Mesendoderm (in vitro differentiated cells): ENCODE data around the gene HTT-AS.
A peak's percentile ranks its signal among the peaks of the same experiment; 100 is the strongest.

Source experiments
- DNase-seq: peaks from one replicate; pipeline ENCODE4 v3.0.0; 2013
- H2AK5ac ChIP-seq: 2 replicates; pipeline ENCODE4 v1.6.1; 2013; ENCODE audit warnings: low read length, inconsistent platforms
- H2BK120ac ChIP-seq: 2 replicates; pipeline ENCODE4 v1.6.1; 2013; ENCODE audit warnings: low read depth, mild to moderate bottlenecking, low read length, moderate library complexity, mixed read lengths
- H2BK15ac ChIP-seq: replicated peaks from 2 replicates; pipeline ENCODE4 v1.6.1; 2013; ENCODE audit warnings: low read depth, mild to moderate bottlenecking, moderate library complexity
- H2BK5ac ChIP-seq: 2 replicates; pipeline ENCODE4 v1.6.1; 2013; ENCODE audit warnings: low read length, inconsistent platforms
- H3K18ac ChIP-seq: 2 replicates; pipeline ENCODE4 v1.6.1; 2013; ENCODE audit warnings: mild to moderate bottlenecking, low read length, mixed read lengths
- H3K23ac ChIP-seq: one replicate; pipeline ENCODE4 v1.6.1; 2013; ENCODE audit warnings: low read length
- H3K27ac ChIP-seq: 2 replicates; pipeline ENCODE4 v1.5.1; 2013; ENCODE audit warnings: low read depth, mild to moderate bottlenecking, inconsistent platforms, low read length, moderate library complexity
- H3K27me3 ChIP-seq: 2 replicates; pipeline ENCODE4 v1.6.1; 2013; ENCODE audit warnings: low read length, control low read depth, mild to moderate bottlenecking, inconsistent platforms; ENCODE audit not compliant: insufficient read depth, poor library complexity
- H3K36me3 ChIP-seq: 2 replicates; pipeline ENCODE4 v1.6.1; 2013; ENCODE audit warnings: low read length, inconsistent platforms; ENCODE audit not compliant: control insufficient read depth, insufficient read depth
- H3K4ac ChIP-seq: one replicate; pipeline ENCODE4 v1.6.1; 2013; ENCODE audit warnings: low read depth, mild to moderate bottlenecking, low read length, moderate library complexity
- H3K4me1 ChIP-seq: 2 replicates; pipeline ENCODE4 v1.6.1; 2013; ENCODE audit warnings: low read depth, low read length, inconsistent platforms; ENCODE audit not compliant: control insufficient read depth
- H3K4me2 ChIP-seq: 2 replicates; pipeline ENCODE4 v1.6.1; 2013; ENCODE audit warnings: low read length
- H3K4me3 ChIP-seq: 2 replicates; pipeline ENCODE4 v1.5.1; 2013; ENCODE audit warnings: mild to moderate bottlenecking, low read length
- H3K56ac ChIP-seq: one replicate; pipeline ENCODE4 v1.6.1; 2013; ENCODE audit warnings: low read length
- H3K79me1 ChIP-seq: 2 replicates; pipeline ENCODE4 v1.6.1; 2013; ENCODE audit warnings: low read length, inconsistent platforms
- H3K79me2 ChIP-seq: 2 replicates; pipeline ENCODE4 v1.6.1; 2013; ENCODE audit warnings: mild to moderate bottlenecking, low read length; ENCODE audit not compliant: control insufficient read depth, insufficient read depth
- H3K9ac ChIP-seq: 2 replicates; pipeline ENCODE4 v1.6.1; 2013; ENCODE audit warnings: low read length, inconsistent platforms
- H4K5ac ChIP-seq: one replicate; pipeline ENCODE4 v1.6.1; 2013; ENCODE audit warnings: low read length
- H4K8ac ChIP-seq: one replicate; pipeline ENCODE4 v1.6.1; 2013; ENCODE audit warnings: low read depth, mild to moderate bottlenecking, control low read depth, low read length, moderate library complexity
- WGBS: extraction: QIAGEN DNeasy Blood & Tissue Kit; methylation state at CpG from one replicate; pipeline ENCODE4 v1.1.7; 2013; ENCODE audit warnings: low lambda C conversion rate, missing lambda C conversion rate; ENCODE audit not compliant: insufficient coverage; ENCODE audit errors: extremely low coverage; 5-methylcytosine and 5-hydroxymethylcytosine counted together

Gene HTT-AS

DNA sequence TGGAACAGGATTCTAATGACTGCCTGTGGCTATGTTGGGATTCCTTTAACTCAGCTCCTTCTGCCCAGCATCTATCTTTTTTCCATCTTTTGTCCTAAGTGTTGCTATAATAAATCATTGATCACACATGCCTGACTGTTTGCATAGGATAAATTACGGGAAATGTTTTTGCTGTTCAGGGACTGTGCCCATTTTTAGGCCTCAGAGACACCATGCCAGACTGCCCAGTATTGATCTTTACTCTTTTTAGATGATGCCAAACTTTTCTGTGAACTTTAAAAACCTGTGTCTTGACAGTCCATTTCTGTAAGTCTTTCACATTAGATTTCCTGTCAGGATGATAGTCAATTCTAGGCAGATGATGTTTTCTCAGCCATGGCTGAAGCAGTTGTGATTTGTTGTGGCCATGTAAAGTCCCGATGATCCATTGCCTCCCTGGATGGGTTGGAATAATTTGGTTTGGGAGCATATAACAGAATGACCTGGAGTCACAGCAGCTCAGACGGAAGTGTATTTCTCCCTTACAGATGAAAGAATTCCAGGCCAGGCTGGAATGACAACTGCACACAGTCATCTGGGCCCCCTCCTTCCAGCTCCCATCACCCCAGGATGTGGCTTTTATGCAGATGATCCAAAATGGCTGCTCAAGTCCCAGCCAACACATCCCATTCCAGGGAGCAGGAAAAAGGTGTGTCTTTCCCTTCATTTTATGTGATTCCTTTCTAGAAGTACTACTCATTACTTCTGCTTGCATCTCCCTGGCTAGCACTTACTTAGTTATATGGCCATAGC, 3.4 kb downstream of the HTT-AS start:
- Histone ChIP-seq H2BK15ac (no peak overlapping the region), H4K5ac (no peak overlapping the region), H3K27ac (no peak overlapping the region), H3K79me2 (peaks cover 6% of the 10 kb centered on the region), H3K9ac (no peak overlapping the region), H3K79me1 (peaks cover 1% of the 10 kb centered on the region), H3K4me3 (no peak overlapping the region), H3K18ac (no peak overlapping the region), H2BK120ac (no peak overlapping the region), H3K36me3 (no peaks in the 10 kb centered on the region), H3K23ac (no peak overlapping the region), H3K4ac (no peak overlapping the region), H3K56ac (no peak overlapping the region), H3K4me1 (peaks cover 2% of the 10 kb centered on the region), H4K8ac (no peak overlapping the region), H2BK5ac (no peak overlapping the region), H3K4me2 (no peak overlapping the region), H3K27me3 (no peaks in the 10 kb centered on the region), H2AK5ac (no peak overlapping the region)
- peak; percentile 19 for DNase-seq
- WGBS: no CpG with 5 or more reads among the region's 3 CpGs

DNA sequence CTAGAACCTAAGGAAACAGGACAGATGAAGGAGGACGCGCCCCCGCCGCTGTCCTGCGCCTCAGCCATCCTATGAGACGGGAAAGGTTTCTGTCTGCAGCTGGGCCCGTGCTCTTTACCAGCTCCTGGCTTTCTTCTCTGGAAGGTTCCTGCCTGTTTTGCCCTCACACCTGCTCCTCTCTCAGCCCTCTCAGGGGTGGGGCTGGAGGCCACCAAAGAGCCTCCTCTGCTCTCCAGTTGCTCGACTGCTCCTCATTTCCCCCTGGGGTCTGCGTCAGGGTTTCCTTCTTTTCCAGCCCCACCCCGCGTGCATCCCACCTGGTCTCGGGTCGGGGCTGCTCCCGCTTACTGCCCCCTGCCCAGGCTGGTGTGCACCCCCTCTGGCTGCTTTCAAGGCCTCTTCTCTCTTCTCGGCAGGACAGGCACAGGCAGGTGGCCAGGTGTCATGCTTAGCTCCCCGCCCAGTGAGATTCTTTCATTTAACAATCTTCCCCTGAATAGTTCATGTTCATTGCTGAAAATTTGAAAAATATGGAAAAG, 4.6 kb downstream of the HTT-AS start:
- Histone ChIP-seq H3K18ac (no peak overlapping the region), H2BK5ac (no peak overlapping the region), H3K4me1 (no peaks in the 10 kb centered on the region), H3K4ac (no peak overlapping the region), H3K36me3 (no peaks in the 10 kb centered on the region), H3K79me1 (no peaks in the 10 kb centered on the region), H4K8ac (no peak overlapping the region), H4K5ac (no peak overlapping the region), H3K27ac (no peak overlapping the region), H2BK15ac (no peak overlapping the region), H3K79me2 (no peaks in the 10 kb centered on the region), H2AK5ac (no peak overlapping the region), H3K56ac (no peak overlapping the region), H3K4me2 (no peak overlapping the region), H3K4me3 (no peak overlapping the region), H3K23ac (no peak overlapping the region), H3K9ac (no peak overlapping the region), H2BK120ac (no peak overlapping the region), H3K27me3 (no peaks in the 10 kb centered on the region)
- WGBS: no CpG with 5 or more reads among the region's 16 CpGs
- no peak for DNase-seq

DNA sequence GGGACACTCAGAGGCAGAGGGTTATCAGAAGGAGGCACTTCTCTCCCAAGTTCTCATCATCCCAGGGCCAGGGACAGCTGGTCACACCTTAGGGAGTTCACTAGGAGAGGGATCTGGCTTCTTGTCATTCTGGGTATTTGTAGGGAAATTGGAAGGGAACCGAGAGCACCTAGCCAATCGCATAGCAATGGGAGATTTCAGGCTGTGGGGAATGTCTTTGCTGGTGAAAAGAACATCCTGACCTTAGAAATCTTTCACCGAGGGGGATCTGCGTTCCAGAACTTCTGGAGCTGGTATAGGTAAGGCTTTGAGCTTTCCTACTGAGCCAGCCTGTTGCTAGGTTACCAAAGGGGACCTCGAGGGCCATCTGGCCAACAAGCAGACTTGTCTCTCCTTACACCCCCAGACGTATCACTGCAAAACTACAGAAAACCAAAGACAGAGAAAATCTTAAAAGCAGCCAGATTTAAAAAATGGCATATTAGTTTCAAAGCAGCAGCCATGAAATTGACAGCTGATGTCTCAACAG, 6.8 kb downstream of the HTT-AS start:
- Histone ChIP-seq H2BK5ac (no peak overlapping the region), H3K27ac (no peak overlapping the region)
- no peak for DNase-seq

DNA sequence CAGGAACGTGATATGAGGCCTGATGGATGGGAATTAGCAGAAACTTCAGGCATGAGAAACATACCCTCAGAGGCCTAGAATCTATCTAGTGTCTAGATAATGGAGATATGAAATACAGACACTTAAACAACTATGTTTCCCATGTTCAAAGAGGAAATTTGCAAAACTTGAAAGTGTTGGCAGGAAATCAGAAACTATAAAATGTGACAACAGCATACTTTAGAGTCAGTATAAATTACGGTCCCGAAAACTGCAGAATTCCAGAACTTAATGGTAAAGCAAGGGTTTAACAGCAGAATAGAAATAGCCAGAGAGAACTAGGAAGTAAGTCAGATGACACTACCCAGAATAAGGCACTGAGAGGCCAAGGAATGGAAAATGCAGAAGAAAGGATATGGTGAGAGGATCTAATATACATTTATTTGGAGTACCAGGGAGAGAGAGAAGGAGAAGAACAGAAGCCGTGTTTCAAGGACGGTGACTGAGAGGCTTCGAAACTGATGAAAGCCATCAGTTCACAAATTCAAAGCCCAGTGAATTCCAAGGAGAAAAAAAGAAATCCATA, 7.4 kb downstream of the HTT-AS start:
- Histone ChIP-seq H2BK15ac (no peak overlapping the region), H3K4me3 (no peak overlapping the region), H3K4me1 (no peaks in the 10 kb centered on the region), H2AK5ac (no peak overlapping the region), H3K23ac (no peak overlapping the region), H3K56ac (no peak overlapping the region), H3K79me1 (no peaks in the 10 kb centered on the region), H4K8ac (no peak overlapping the region), H3K4ac (no peak overlapping the region), H4K5ac (no peak overlapping the region), H3K79me2 (no peaks in the 10 kb centered on the region), H2BK120ac (no peak overlapping the region), H3K4me2 (no peak overlapping the region), H3K18ac (no peak overlapping the region), H3K9ac (no peak overlapping the region), H3K27ac (no peak overlapping the region), H2BK5ac (no peak overlapping the region), H3K36me3 (no peaks in the 10 kb centered on the region), H3K27me3 (no peaks in the 10 kb centered on the region)
- whole genome bisulfite sequencing: no CpG with 5 or more reads among the region's 6 CpGs
- DNase-seq: no peak

More for the DNA sequence above, 6.8 kb downstream of the HTT-AS start:
- no peaks in the 10 kb centered on the region for H3K4me1 ChIP-seq
- no peaks in the 10 kb centered on the region for H3K27me3 ChIP-seq
- no peak overlapping the region for H2BK15ac ChIP-seq
- no peak overlapping the region for H3K9ac ChIP-seq
- no peak overlapping the region for H3K4me3 ChIP-seq
- no peak overlapping the region for H4K8ac ChIP-seq
- H2BK120ac ChIP-seq: no peak overlapping the region
- no CpG with 5 or more reads among the region's 6 CpGs for WGBS
- H3K4ac ChIP-seq: no peak overlapping the region
- no peak overlapping the region for H3K56ac ChIP-seq
- no peaks in the 10 kb centered on the region for H3K79me1 ChIP-seq
- no peak overlapping the region for H3K18ac ChIP-seq
- H2AK5ac ChIP-seq: no peak overlapping the region
- H3K79me2 ChIP-seq: no peaks in the 10 kb centered on the region
- H3K36me3 ChIP-seq: no peaks in the 10 kb centered on the region
- no peak overlapping the region for H3K23ac ChIP-seq
- H4K5ac ChIP-seq: no peak overlapping the region
- no peak overlapping the region for H3K4me2 ChIP-seq

DNA sequence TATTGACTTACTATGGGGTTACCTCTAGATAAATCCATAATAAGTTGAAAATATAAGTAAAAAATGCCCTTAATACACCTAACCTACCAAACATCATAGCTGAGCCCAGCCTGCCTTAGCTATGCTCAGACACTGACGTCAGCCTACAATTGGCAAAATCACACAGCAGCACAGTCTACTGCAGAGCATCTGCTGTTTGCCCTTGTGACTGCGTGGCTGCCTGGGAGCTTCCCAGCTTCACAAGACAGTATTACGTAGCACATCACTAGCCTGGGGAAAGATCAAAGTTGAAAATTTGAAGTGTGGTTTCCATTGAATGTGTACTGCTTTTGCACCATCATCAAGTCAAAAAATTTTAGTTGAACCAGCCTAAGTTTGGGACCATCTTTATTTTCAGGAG, 8.8 kb downstream of the HTT-AS start:
- no peak overlapping the region for H4K8ac ChIP-seq
- H3K4me3 ChIP-seq: no peak overlapping the region
- no peak overlapping the region for H3K4me2 ChIP-seq
- no peak overlapping the region for H2BK5ac ChIP-seq
- WGBS: no CpG with 5 or more reads among the region's 3 CpGs
- no peak overlapping the region for H3K9ac ChIP-seq
- H2BK120ac ChIP-seq: no peak overlapping the region
- H4K5ac ChIP-seq: no peak overlapping the region
- H3K4me1 ChIP-seq: no peaks in the 10 kb centered on the region
- DNase-seq: no peak
- no peak overlapping the region for H3K56ac ChIP-seq
- H3K79me1 ChIP-seq: no peaks in the 10 kb centered on the region
- no peaks in the 10 kb centered on the region for H3K27me3 ChIP-seq
- H3K23ac ChIP-seq: no peak overlapping the region
- no peak overlapping the region for H2BK15ac ChIP-seq
- H2AK5ac ChIP-seq: no peak overlapping the region
- H3K79me2 ChIP-seq: no peaks in the 10 kb centered on the region
- no peak overlapping the region for H3K4ac ChIP-seq
- H3K27ac ChIP-seq: no peak overlapping the region
- no peak overlapping the region for H3K18ac ChIP-seq
- H3K36me3 ChIP-seq: no peaks in the 10 kb centered on the region
